K562 (cell line): ENCODE measurements around the gene C11orf65. TPM values are rescaled to one million over a fixed set of nuclear protein-coding genes. Genes with fewer than 3 reads are reported as not detected.

ENCODE experiments used
- ATAC-seq: fragments of 200-7000 bp; cut with Tn5 transposase; 3 replicates; pipeline ENCODE4 v1.9.1; 2020; ENCODE audit warnings: moderate library complexity
- BruUV-seq: library from RNA; stranded (reverse); fragments of 400-500 nt; replicated peaks from 2 replicates; lab custom pipeline; 2021; lab: Mats Ljungman, UMichigan
- CTCF ChIA-PET: fragments of 300-600 bp; formaldehyde crosslinking; extraction: SDS; loops from one replicate; lab custom pipeline; 2021; ENCODE audit warnings: low intra/inter-chr PET ratio; lab: Yijun Ruan, JAX
- POLR2A ChIA-PET: fragments of 300-600, 350-650 bp; sonication (Branson Sonifier 250); formaldehyde crosslinking; extraction: SDS; loops from one replicate; lab custom pipeline; 2021; ENCODE audit warnings: antibody characterized with exemption, inconsistent platforms; lab: Yijun Ruan, JAX
- DNase-seq, 4 experiments: peaks; one replicate each; pipeline versions ENCODE4 v3.0.0 to v3.0.0-alpha.2; 2011 to 2018; ENCODE audit warnings: low spot score in 3 of 4, mixed read lengths in 3 of 4; ENCODE audit errors: extremely low read depth in 1 of 4
- FAIRE-seq: peaks from 2 replicates; lab custom pipeline; 2011; peaks lifted over from hg19 to GRCh38; lab: Jason Lieb, UNC
- H2AFZ ChIP-seq: 2 replicates; pipeline ENCODE4 v1.6.0; 2011; ENCODE audit warnings: low read depth, low read length, control low read depth, inconsistent platforms
- H3K27ac ChIP-seq: fragments of 200-600 bp; 3 replicates; pipeline ENCODE4 v1.8.0; 2011; ENCODE audit warnings: low read depth, mild to moderate bottlenecking, control low read depth, inconsistent platforms, low read length, moderate library complexity, mixed read lengths; ENCODE audit errors: extremely low read depth
- H3K27me3 ChIP-seq, 2 experiments: fragments of 300-600 bp in 1 of 2; 2 replicates in 1 of 2; 3 replicates in 1 of 2; pipeline versions ENCODE4 v1.6.0 to v1.8.0; 2011; ENCODE audit warnings: inconsistent platforms in 2 of 2, low read length in 2 of 2, mild to moderate bottlenecking in 1 of 2, mixed read lengths in 1 of 2, moderate library complexity in 1 of 2; ENCODE audit not compliant: control insufficient read depth in 2 of 2, insufficient read depth in 2 of 2
- H3K36me3 ChIP-seq: fragments of 300-600 bp; 3 replicates; pipeline ENCODE4 v1.8.0; 2011; ENCODE audit warnings: mild to moderate bottlenecking, low read length, inconsistent platforms; ENCODE audit not compliant: control insufficient read depth, insufficient read depth
- H3K4me1 ChIP-seq, 2 experiments: fragments of 200-600 bp in 1 of 2; replicated peaks in 1 of 2; 2 replicates in 1 of 2; 3 replicates in 1 of 2; pipeline versions ENCODE4 v1.5.1 to v1.8.0; 2011; ENCODE audit warnings: inconsistent platforms in 2 of 2, low read length in 2 of 2, mild to moderate bottlenecking in 1 of 2, mixed read lengths in 1 of 2, moderate library complexity in 1 of 2; ENCODE audit not compliant: control insufficient read depth in 2 of 2, insufficient read depth in 2 of 2
- H3K4me2 ChIP-seq: 2 replicates; pipeline ENCODE4 v1.6.1; 2011; ENCODE audit warnings: low read length, control low read depth, inconsistent platforms, mixed read lengths; ENCODE audit not compliant: insufficient read depth
- H3K4me3 ChIP-seq: fragments of 200-600 bp; sonication (generic), shearing (Covaris generic); 2 replicates; pipeline ENCODE4 v1.5.1; 2016; ENCODE audit warnings: control low read depth, inconsistent platforms
- H3K79me2 ChIP-seq: fragments of 200-600 bp; 3 replicates; pipeline ENCODE4 v1.8.0; 2011; ENCODE audit warnings: low read length, inconsistent platforms; ENCODE audit not compliant: control insufficient read depth, insufficient read depth
- H3K9ac ChIP-seq, 2 experiments: 2 replicates each; pipeline versions ENCODE4 v1.6.0 to v1.6.1; 2011; ENCODE audit warnings: low read depth in 2 of 2, low read length in 2 of 2, control low read depth in 1 of 2, inconsistent platforms in 1 of 2, mild to moderate bottlenecking in 1 of 2, mixed read lengths in 1 of 2; ENCODE audit not compliant: insufficient read depth in 1 of 2
- H3K9me1 ChIP-seq: one replicate; pipeline ENCODE4 v1.6.0; 2011; ENCODE audit warnings: inconsistent platforms, mild to moderate bottlenecking, low read length, moderate library complexity; ENCODE audit not compliant: control insufficient read depth, insufficient read depth
- H3K9me3 ChIP-seq: replicated peaks from 2 replicates; pipeline ENCODE4 v1.5.1; 2011; ENCODE audit warnings: low read depth, low read length, inconsistent platforms; ENCODE audit not compliant: control insufficient read depth, insufficient read depth
- H4K20me1 ChIP-seq: replicated peaks from 2 replicates; pipeline ENCODE4 v1.6.1; 2011; ENCODE audit warnings: low read length, inconsistent platforms, mixed read lengths; ENCODE audit not compliant: control insufficient read depth, insufficient read depth
- AFF4 ChIP-seq: sonication (generic); formaldehyde crosslinking; IDR thresholded peaks from 2 replicates; pipeline ENCODE4 v1.8.0; 2023; ENCODE audit warnings: mild to moderate bottlenecking, missing genetic modification reagents
- C11orf30 ChIP-seq: fragments of 450-650 bp; IDR thresholded peaks from 2 replicates; pipeline ENCODE4 v1.6.1; 2016; ENCODE audit warnings: low read depth, mild to moderate bottlenecking
- CLOCK ChIP-seq: fragments of 250-450 bp; sonication (Bioruptor Pico); IDR thresholded peaks from 2 replicates; pipeline ENCODE4 v1.4.0; 2020; ENCODE audit warnings: mild to moderate bottlenecking, moderate library complexity, borderline replicate concordance
- FOXJ3 ChIP-seq: sonication (generic); formaldehyde crosslinking; IDR thresholded peaks from 2 replicates; pipeline ENCODE4 v1.4.0; 2020; ENCODE audit warnings: mild to moderate bottlenecking, missing genetic modification reagents
- FOXP4 ChIP-seq: sonication (generic); formaldehyde crosslinking; IDR thresholded peaks from 2 replicates; pipeline ENCODE4 v1.8.0; 2022; ENCODE audit warnings: mild to moderate bottlenecking, missing genetic modification reagents, borderline replicate concordance
- MAFG ChIP-seq: fragments of 450-650 bp; conservative IDR thresholded peaks from 2 replicates; pipeline ENCODE4 v1.6.1; 2016; ENCODE audit warnings: missing genetic modification characterization, missing compliant biosample characterization
- RBM15 ChIP-seq: fragments of 200-400 bp; formaldehyde crosslinking; IDR thresholded peaks from 2 replicates; pipeline ENCODE4 v1.6.1; 2018; ENCODE audit warnings: mild to moderate bottlenecking, low read length, moderate library complexity; ENCODE audit not compliant: insufficient read depth
- TGIF2 ChIP-seq: sonication (generic); formaldehyde crosslinking; IDR thresholded peaks from 2 replicates; pipeline ENCODE4 v1.8.1; 2022; ENCODE audit warnings: mild to moderate bottlenecking, missing genetic modification reagents, moderate library complexity
- ZFPM2 ChIP-seq: fragments of 250-450 bp; sonication (Bioruptor Pico); IDR thresholded peaks from 2 replicates; pipeline ENCODE4 v1.5.1; 2022; ENCODE audit warnings: mild to moderate bottlenecking
- ZNF316 ChIP-seq: fragments of 450-650 bp; IDR thresholded peaks from 2 replicates; pipeline ENCODE4 v1.6.1; 2016
- WGBS: fragments of 100-300 bp; shearing (Covaris generic); methylation state at CpG from one replicate; pipeline ENCODE4 v1.1.6; 2016; ENCODE audit warnings: low coverage, mixed read lengths; ENCODE audit not compliant: insufficient coverage; ENCODE audit errors: missing lambda C conversion rate; 5-methylcytosine and 5-hydroxymethylcytosine counted together
- in situ Hi-C: fragments of 300-500 bp; cut with MboI; formaldehyde crosslinking; loops from 4 replicates; pipeline ENCODE4 v1.15.0; 2018; ENCODE audit warnings: inconsistent platforms, mixed read lengths
- intact Hi-C: fragments of 100-400 bp; cut with micrococcal nuclease; formaldehyde crosslinking; loops from 2 replicates; pipeline ENCODE4 v1.14.2; 2022
- polyA plus RNA-seq, 8 experiments: library from polyadenylated mRNA; depleted of rRNA in 4 of 8; stranded (reverse) in 5 of 8; unstranded in 3 of 8; fragments of >200 nt; fragmentation: Nextera tagmentation in 2 of 8; fragmentation: Illumina TruSeq in 1 of 8; extraction: Ambion mirVana in 2 of 8; extraction: Trizol in 1 of 8; gene quantifications; 2 replicates each; pipeline versions ENCODE4 v1.2.1 to v1.2.3, GENCODE V29; 2011 to 2014; ENCODE audit warnings: inconsistent platforms in 1 of 8, missing spikeins in 1 of 8
- total RNA-seq, 7 experiments: library from RNA; depleted of rRNA in 6 of 7; stranded (reverse); fragments of >200 nt in 6 of 7; fragmentation: Illumina TruSeq in 2 of 7; extraction: Trizol in 2 of 7; gene quantifications; 2 replicates each; pipeline versions ENCODE4 v1.2.1 to v1.2.3, GENCODE V29; 2011 to 2021; ENCODE audit warnings: low replicate concordance in 1 of 7
- TF ChIP-seq, protein P1 (sequence below): sonication (generic); formaldehyde crosslinking; IDR thresholded peaks from 2 replicates; pipeline ENCODE4 v1.8.1; 2023; ENCODE audit warnings: mild to moderate bottlenecking, missing genetic modification reagents

The C11orf65 gene
- total and polyA plus RNA-seq, 9 of the 15 experiments (the other 6 are each of a cell fraction or from before 2014, with no cell fraction given): 1.0 to 2.1 (median 1.2) TPM

GRCh38 chr11:108345767-108346166, 121.6 kb downstream of the C11orf65 start:
- Histone ChIP-seq H3K36me3 (peaks cover 10% of the 10 kb centered on the region; the same call in 2 of the 3 replicates), H3K4me2 (no peak overlapping the region), H3K27me3 (no peaks in the 10 kb centered on the region), H3K9me3 (no peaks in the 10 kb centered on the region), H3K4me1 (peaks cover 0 to 3% of the 10 kb centered on the region in 2 experiments; a peak in 3 of 5 replicates), H4K20me1 (no peaks in the 10 kb centered on the region), H2AFZ (no peak overlapping the region), H3K9ac (no peak overlapping the region), H3K79me2 (no peaks in the 10 kb centered on the region), H3K4me3 (no peak overlapping the region), H3K9me1 (no peaks in the 10 kb centered on the region), H3K27ac (no peak overlapping the region)
- CTCF ChIA-PET: no interaction called here
- TF ChIP-seq, protein P1, sequence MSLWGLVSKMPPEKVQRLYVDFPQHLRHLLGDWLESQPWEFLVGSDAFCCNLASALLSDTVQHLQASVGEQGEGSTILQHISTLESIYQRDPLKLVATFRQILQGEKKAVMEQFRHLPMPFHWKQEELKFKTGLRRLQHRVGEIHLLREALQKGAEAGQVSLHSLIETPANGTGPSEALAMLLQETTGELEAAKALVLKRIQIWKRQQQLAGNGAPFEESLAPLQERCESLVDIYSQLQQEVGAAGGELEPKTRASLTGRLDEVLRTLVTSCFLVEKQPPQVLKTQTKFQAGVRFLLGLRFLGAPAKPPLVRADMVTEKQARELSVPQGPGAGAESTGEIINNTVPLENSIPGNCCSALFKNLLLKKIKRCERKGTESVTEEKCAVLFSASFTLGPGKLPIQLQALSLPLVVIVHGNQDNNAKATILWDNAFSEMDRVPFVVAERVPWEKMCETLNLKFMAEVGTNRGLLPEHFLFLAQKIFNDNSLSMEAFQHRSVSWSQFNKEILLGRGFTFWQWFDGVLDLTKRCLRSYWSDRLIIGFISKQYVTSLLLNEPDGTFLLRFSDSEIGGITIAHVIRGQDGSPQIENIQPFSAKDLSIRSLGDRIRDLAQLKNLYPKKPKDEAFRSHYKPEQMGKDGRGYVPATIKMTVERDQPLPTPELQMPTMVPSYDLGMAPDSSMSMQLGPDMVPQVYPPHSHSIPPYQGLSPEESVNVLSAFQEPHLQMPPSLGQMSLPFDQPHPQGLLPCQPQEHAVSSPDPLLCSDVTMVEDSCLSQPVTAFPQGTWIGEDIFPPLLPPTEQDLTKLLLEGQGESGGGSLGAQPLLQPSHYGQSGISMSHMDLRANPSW (CRISPR knock-in tag): no peak
- TF ChIP-seq ZNF316: peak; percentile 78
- TF ChIP-seq AFF4 (CRISPR knock-in tag): no peak
- no peak for TF ChIP-seq FOXP4 (CRISPR knock-in tag)
- TF ChIP-seq C11orf30: peak; percentile 50; the same call in 1 of the 2 replicates
- TF ChIP-seq ZFPM2 (CRISPR knock-in tag): no peak
- TF ChIP-seq RBM15: no peak
- peak; percentile 32; the same call in 1 of the 2 replicates for TF ChIP-seq MAFG (tag)
- no peak for TF ChIP-seq FOXJ3 (CRISPR knock-in tag)
- no peak for TF ChIP-seq CLOCK (CRISPR knock-in tag)
- no peak for TF ChIP-seq TGIF2 (CRISPR knock-in tag)
- no TSS peak for BruUV-seq
- POLR2A ChIA-PET: interaction anchor here (0.6 kb wide), 1 partner anchor 204 kb away, joined by 3 read pairs; no protein-coding TSS in a partner anchor
- FAIRE-seq (no peak), DNase-seq (no peak), ATAC-seq (no peak)
- in situ Hi-C loops (no loop called here), intact Hi-C loops (no loop called here)
- 93% methylated on average over 4 of the region's 4 CpGs for WGBS
